SIG-M5 treated with dmso at 0.1 percent for 504 hours (cell line): Measurements from ENCODE around the gene ACER3.
"Not testable (repeated sequence)": the region's sequence is repeated elsewhere in the genome, so short reads cannot be mapped to it uniquely, and the experiment has no call there.

ENCODE experiments used
- DNase-seq: peaks from one replicate; lab custom pipeline; 2025; ENCODE audit not compliant: unreplicated experiment; lab: John Stamatoyannopoulos, UW

ACER3 gene

DNA sequence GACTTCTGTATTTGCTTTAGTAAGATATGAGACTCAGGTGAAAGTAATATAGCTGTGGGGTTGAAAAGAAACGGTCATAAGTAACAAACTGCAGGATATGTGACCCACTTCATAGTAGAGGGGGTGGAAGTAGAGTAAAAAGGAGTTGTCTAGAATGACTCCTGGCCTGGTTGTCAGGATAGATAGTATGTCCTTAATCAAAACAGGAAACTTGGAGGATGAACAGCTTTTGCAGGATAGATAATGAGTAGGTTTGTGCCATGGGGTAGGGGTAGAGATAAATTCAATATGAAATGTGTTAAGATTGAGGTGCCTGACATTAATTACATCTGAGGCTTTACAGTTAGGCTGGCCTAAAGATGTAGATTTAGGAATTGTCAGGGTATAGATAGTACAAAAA is 126.5 kb downstream of the ACER3 start:
- DNase-seq, result no peak

DNA sequence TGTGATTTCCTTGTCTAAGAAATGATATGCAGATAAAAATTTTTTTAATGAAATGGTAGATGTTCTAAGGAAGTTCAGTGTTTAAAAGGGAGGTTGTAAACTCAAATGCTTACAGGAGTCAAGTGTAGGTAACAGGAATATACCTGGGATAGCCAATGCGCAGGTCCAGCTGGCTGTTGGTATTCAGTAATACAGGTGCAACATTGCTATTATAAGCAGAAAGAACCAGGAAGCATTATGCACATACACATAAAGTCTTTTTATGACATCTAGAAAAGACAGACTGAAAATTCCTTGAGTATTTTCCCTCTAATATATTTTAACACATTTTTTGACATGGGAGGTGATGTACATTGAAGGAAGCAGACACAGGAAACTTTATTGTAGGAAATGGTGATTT is 129.9 kb downstream of the ACER3 start:
- DNase-seq, result no peak

GRCh38 chr11:76995081-76995576 is 134.4 kb downstream of the ACER3 start:
- no peak for DNase-seq

DNA sequence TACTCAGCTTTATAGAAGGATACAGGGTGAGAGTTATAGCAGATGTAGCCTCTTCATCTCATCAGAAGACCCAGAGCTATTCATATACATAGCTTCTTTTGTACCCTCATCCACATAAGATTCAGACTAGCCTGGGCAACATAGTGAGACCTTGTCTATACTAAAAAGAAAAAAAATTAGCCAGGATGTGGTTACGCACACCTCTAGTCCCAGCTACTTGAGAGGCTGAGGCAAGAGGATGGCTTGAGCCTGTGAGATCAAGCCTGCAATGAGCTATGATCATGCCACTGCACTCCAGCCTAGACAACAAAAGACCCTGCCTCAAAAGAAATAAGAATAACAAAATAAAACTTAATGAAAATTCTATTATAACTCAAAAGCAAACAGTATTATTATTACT is 136.8 kb downstream of the ACER3 start:
- no peak for DNase-seq

- DNase-seq, result no peak
These were observed 138.9 kb downstream of the ACER3 start for GRCh38 chr11:76999597-76999996.

- DNase-seq, result no peak
These were observed 140.9 kb downstream of the ACER3 start for GRCh38 chr11:77001613-77002012.

DNA sequence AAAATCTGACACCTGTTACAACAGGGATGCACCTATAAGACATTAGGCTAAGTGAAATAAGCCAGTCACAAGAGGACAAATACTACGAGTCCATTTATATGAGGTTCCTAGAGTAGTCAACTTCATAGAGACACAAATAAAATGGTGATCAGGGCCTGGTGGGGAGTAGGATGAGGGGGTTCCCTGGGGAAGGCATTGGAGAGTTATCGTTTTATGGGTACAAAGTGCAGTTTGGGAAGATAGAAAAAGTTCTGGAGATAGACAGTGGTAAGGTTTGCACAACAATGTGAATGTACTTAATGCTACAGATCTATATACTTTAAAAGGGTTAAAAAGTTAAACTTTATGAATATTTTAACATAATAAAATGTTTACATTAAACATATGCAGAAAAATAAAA is 142.1 kb downstream of the ACER3 start:
- no peak for DNase-seq

DNA sequence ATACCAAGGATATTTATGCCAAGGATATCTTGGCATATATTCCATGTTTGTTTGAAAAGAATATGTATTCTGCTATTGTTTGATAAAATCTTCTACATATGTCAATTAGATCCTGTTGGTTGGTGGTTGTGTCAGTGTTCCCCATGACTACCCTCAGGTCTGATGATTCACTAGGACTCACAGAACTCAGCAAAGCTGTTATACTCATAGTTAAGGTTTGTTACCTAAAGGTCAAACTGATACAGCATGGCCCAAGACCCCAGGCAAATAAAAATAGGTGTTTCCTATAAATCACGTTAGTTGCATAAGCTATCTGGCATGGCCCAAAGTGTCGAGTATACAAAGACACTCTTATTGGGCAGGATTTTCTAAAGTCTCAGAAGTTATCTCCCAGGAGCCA is 143.2 kb downstream of the ACER3 start:
- no peak for DNase-seq

DNA sequence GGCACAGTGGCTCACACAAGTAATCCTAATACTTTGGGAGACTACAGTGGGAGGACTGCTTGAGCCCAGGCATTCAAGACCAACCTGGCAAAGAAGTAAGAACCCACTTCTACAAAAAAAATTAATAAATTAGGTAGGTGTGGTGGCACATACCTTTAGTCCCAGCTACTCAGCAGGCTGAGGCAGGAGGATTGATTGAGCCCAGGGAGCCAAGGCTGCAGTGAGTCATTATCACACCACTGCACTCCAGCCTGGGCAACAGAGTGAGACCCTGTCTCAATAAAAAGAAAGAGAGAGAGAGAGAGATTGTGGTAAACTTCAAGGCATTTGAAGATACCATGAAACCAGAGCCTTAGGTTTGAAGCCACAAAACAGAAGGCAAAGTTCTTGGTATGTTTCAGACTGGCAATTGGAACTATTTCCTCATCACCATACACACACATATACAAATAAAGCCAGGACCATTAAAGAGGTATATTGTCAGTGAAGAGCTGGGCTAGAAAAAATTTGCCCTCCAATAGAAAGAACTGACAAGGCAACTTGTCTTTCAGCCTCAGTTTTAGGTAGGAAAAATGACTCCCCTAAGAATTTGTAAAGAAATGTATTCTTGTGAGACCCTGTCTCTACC is 148.9 kb downstream of the ACER3 start:
- no peak for DNase-seq

- no peak for DNase-seq
These were observed 154.0 kb downstream of the ACER3 start for GRCh38 chr11:77014669-77015068.

DNA sequence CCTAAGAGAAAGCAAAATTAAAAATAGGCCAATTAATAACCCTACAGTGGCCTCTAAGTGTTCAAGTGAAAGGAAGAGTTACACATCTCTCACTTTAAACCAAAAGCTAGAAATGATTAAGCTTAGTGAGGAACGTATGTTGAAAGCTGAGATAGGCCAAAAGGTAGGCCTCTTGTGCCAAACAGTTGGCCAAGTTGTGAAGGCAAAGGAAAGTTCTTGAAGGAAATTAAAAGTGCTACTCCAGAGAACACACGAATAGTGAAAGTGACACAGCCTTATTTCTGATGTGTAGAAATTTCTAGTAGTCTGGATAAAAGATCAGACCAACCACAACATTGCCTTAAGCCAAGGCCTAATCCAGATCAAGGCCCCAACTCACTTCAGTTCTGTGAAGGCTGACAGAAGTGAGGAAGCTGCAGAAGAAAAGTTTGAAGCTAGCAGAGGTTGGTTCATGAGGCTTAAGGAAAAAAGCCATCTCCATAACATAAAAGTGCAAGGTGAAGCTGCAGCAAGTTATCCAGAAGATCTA is 157.7 kb downstream of the ACER3 start:
- not testable (repeated sequence) for DNase-seq

DNA sequence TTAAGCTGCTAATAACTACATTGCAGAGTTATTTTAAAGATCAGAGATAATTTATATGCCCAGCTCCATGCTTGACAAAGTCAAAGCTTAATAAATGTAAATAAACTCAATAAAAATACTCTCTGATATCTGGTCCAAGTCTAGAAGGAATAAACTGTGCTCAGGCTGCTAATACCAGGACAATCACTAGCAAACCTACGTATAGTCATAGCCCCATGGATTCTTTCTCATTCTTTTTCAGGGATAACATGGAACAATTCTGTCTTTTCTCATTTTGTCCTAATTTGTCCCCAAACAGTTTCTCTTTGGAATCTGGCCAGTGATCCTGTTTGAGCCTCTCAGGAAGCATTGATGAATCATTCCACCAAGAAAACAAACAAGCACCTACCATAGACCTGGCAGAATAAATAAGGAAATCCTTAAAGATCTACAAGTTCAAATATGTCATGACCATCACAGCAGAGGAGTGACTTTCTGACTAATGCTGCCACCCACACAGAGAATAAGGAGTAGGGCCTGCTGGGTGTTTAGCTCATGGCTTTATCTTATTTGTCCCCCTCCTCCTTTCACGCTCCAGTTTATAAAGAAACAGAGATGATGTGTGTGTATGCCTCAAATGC is 159.4 kb downstream of the ACER3 start:
- DNase-seq, result no peak

DNA sequence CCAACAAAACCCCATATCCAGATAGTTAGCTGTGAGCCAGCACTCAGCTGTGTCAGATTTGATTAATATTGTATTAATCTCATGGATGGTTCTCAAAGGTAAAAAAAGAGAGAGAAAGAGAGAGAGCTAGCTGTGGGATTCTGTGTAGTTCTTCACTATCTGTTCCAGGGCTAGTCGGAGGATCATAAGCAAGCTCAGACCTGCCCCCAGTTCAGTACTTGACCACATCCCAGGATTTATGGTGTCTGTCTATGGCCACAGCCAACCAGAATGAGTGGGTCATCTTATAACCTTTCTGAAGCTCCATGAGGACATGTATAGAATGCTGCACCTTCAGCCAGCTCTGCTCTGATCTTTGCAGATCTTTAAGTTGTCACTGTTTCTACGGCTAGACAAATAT is 160.0 kb downstream of the ACER3 start:
- DNase-seq, result no peak

DNA sequence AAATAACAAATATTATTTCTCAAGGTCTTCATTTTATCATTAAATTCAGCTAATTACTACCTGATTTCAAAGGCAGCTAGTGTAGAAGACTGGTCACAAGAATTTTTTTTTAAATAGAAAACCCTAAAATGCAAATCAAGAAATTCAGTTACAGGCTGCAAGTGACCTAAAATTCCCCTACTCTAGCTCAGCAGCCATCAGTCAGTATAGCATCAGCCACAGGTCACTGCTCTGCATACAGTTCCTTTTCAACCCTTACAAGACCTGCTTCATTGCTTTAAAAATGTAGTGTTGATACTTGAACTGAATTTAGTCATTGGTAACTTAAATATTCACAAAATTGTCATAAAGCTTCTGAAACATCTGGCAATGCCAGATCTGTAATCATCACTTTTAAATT is 164.0 kb downstream of the ACER3 start:
- no peak for DNase-seq

DNA sequence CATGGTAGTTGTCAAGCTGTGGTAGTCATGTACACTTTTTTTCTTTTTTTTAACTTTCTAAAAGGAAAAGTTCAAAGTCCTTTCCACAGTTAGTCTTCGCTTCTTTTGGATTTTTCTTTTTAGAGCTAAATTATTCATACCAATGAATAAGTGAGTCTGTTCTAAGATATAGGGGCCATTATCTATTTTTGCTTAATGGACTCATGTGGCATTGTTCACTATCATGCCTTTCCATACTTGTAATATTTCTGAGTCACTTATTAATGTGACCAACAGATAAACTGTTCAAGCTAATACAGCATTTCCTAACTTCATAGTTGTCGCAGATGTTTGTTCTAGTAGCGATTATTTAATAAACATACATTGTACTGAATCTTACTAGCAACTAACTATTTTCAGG is 165.5 kb downstream of the ACER3 start:
- DNase-seq, result no peak

- DNase-seq, result no peak
These were observed 166.0 kb downstream of the ACER3 start for GRCh38 chr11:77026743-77027142.

- DNase-seq, result no peak
These were observed 166.6 kb downstream of the ACER3 start for GRCh38 chr11:77027275-77027674.

DNA sequence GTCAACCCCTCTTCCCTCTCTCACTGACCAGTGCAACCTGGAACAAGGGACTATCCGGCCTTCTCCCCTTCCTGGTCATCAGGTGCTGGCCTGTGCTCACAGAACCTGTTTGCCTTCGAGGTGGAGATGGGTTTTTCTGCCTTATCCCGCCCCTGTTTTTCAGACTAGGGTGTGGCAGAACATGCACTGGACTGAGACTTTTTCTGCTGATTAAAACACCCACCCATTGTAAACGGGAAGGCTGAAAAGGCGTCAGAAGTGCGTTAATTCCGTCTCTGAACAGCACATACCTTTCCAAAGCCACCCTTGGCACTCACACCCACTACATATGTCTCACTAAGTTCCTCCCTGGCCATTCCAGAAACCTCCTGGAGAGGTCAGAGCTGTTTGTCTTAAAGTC is 169.1 kb downstream of the ACER3 start:
- no peak for DNase-seq

GRCh38 chr11:77030834-77031414 is 170.2 kb downstream of the ACER3 start:
- no peak for DNase-seq

DNA sequence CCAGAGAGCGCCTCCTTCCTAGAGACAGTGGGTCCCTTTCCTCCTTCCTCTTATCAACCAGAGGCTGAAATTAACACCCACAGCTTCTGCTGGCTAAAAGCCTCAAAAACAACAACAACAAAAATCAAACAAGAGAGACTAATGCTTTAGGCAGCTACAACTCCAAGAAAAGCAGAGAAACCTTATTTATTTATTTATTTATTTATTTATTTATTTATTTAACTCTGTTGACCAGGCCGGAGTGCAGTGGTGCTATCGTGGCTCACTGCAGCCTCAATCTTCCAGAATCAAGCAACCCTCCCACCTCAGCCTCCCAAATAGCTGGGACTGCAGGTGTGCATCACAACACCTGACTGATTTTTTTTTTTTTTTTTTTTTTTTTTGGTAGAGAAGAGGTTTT is 170.9 kb downstream of the ACER3 start:
- DNase-seq, result no peak

DNA sequence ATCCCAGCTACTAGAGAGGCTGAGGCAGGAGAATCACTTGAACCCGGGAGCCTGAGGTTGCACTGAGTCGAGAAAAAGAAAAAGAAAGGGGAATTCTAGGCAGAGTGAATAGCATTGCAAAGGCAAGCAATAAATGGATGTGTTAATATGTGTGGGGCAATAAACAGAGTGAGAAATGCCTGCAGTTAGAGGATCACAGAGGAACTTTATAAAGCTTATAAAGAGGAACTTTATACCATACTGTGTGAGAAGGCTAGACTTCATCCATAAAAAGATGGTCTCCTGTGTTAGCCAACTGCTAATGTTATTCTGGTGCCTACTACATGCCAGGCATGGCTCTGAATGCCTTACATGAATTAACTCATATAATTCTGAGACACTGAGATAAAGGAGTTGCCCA is 174.3 kb downstream of the ACER3 start:
- DNase-seq, result peak; percentile 34

GRCh38 chr11:77035580-77035979 is 174.9 kb downstream of the ACER3 start:
- no peak for DNase-seq
